Measurements from ENCODE around the gene GPT2.

The GPT2 gene

DNA sequence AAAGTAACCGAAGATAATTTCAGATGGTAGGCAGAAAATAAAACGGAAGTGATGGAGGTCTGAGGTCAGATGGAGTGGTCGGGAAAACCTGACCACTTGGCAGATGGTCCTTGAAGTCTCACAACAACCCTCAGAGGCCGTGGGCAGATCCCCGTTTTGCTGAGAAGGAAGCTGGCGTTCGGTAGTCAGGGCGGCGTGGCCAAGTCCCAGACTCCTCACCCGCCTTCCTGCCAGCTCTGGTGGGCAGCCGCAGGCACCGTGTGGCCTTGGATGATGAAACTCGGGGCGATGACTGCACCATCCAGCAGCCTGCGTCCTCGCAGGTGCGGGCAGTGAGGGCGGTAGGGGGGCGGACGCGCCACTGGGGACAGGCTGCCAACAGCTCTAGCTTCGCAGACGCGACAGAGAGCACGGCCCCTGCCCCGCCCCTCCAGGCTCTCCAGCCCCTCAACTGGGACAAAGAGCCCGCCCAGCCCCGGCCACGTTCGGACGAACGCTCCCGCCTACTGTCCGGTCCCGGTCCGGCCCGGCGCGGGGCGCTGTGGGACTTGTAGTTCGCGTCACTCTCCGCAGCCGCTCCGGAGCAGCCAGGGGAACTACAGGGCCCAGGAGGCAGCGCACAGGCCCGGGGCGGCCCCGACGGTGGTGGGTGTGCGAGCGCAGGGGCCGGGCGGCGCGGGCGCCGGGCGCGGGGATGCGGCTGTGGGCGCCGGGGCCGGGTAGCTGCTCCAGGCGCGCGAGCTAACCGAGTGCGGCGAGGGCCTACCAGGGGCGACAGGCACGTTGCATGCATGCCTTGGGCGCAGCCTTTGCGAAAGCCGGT, at the start of gene GPT2:
TSS of gene GPT2 (plus strand) at position 673 of the 823 bp plus-strand sequence. CDS start 354 bp downstream, outside the sequence.
- peak in 1 of 2 donors; percentile 51 for DNase-seq (ENCODE audit: extremely low read depth in 1 of 2, low read depth in 1 of 2)

DNA sequence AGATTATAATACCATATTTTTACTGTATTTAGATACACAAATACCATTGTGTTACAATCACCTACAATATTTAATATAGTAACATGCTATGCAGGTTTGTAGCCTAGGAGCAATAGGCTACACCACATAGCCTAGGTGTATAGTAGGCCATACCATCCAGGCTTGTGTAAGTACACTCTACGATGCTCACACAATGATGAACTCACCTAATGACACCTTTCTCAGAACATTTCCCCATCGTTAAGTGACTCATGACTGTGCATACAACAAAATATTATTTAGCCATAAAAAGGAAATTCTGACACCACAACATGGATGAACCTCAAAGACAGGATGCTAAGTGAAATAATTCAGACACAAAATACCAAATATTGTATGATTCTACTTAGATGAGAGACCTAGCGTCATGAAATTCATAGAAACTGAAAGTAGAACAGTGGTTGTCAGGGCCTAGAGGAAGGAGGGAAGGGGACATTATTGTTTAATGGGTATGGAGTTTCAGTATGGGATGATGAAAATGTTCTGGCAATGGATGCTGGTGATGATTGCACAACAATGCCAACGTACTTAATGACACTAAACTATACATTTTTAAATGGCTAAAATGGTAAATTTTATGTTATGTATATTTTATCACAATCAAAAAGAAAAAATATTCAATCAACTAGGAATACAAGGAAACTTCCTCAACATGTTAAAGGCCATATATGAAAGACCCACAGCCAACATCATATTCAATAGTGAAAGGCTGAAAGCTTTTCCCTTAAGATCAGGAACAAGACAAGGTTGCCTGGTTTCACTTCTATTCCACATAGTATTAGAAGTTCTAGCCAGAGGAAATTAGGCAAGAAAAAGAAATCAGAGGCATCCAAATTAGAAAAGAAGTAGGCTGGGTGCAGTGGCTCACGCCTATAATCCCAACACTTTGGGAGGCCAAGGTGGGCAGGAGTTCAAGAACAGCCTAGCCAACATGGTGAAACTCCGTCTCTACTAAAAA, 47.3 kb upstream of the GPT2 start:
- DNase-seq (ENCODE audit: extremely low read depth in 1 of 2, low read depth in 1 of 2) = no peak

- DNase-seq (ENCODE audit: extremely low read depth in 1 of 2, low read depth in 1 of 2) = no peak
Observed at GRCh38 chr16:46839986-46840443, 44.1 kb upstream of the GPT2 start.

- no peak for DNase-seq (ENCODE audit: extremely low read depth in 1 of 2, low read depth in 1 of 2)
Observed at GRCh38 chr16:46842192-46842895, 41.8 kb upstream of the GPT2 start.

- DNase-seq (ENCODE audit: extremely low read depth in 1 of 2, low read depth in 1 of 2) = no peak
Observed at GRCh38 chr16:46843898-46844642, 40.1 kb upstream of the GPT2 start.

GRCh38 chr16:46844771-46845170, 39.4 kb upstream of the GPT2 start:
- no peak for DNase-seq (ENCODE audit: extremely low read depth in 1 of 2, low read depth in 1 of 2)

DNA sequence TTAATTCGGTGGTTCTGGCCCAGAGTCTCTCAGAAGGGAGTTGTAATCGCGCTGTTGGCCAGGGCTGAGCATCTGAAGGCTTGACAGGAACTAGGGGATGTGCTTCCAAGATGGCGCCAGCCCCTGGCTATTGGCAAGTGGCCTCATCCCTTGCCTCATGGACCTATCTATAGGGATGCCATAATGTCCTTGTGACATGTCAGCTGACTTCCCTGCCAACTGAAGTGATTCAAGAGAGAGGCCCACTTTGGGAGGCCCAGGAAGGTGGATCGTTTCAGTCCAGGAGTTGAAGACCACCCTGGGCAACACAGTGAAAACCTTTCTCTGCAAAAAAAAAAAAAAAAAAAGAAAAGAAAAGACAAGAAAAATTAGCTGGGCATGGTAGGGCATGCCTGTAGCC, 38.2 kb upstream of the GPT2 start:
- DNase-seq (ENCODE audit: extremely low read depth in 1 of 2, low read depth in 1 of 2) = no peak

GRCh38 chr16:46848768-46849764, 35.1 kb upstream of the GPT2 start:
- DNase-seq (ENCODE audit: extremely low read depth in 1 of 2, low read depth in 1 of 2) = no peak

GRCh38 chr16:46850619-46851555, 33.3 kb upstream of the GPT2 start:
- no peak for DNase-seq (ENCODE audit: extremely low read depth in 1 of 2, low read depth in 1 of 2)

DNA sequence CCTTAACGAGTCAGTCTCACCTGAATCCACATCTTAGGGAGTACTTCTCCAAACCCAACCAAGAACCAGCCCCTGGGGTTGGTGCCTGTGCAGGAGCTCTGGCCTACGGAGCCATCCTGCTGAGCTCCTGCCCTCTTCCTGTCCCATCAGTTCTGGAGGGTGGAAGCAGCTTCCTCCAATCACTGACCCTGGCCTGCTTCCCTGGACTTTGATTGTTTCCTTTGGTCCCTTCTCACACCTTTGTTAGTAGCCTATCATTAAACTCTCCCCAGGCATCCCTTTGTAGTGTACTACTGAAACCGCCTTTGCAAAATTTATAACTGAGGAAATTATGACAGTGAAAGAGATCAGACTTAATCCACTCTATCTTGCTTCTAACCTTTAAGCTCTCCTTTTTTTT, 32.0 kb upstream of the GPT2 start:
- no peak for DNase-seq (ENCODE audit: extremely low read depth in 1 of 2, low read depth in 1 of 2)

DNA sequence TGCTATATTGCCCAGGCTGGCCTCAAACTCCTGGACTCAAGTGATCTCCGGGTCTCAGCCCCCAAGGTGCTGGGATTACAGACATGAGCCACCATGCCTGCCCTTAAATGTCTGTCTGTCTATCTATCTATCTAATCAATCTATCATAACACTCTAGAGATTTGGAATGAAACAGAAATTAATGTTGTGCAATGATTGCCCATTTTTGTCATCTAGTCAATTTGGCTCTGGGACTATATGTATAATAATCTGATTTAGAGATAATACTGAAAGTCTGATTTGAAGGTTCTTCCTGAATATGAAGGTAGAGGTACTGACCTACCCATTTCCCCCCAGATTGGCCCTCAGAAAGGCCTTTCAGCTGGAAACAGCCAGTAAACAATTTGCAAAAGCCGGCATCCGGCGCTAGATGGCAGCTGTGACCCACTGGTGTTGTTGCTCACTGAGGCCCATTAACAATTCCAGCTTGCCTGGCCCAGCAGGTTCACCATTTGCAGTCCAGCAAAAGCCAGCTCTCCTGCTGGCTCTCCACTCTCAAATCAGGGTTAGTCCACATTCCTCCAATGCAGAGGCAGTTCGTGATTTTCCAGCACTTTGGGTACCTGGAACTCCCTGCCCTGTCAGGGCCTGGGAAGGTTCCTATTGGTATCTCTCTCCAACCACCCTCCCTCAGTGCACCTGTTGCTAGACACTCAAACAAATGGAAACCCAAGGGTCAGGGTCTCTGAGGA, 30.3 kb upstream of the GPT2 start:
- peak in 1 of 2 donors; percentile 32 for DNase-seq (ENCODE audit: extremely low read depth in 1 of 2, low read depth in 1 of 2)

DNA sequence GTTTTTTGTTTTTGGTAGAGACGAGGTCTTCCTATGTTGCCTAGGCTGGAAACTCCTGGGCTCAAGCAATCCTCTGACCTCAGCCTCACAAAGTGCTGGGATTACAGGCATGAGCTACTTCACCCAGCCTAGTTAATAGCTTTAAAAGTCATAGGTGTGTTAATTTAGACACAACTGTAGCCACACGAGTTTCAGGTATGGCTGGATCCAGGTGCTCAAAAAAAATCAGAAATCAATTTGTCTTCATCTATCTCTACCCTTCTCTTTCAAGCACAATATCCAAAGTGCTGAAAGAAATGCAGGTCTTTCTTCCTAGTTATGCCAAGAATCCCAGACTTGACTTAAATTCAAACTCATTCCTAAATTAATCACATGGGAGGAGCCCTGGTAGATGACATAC, 29.3 kb upstream of the GPT2 start:
- no peak for DNase-seq (ENCODE audit: extremely low read depth in 1 of 2, low read depth in 1 of 2)

DNA sequence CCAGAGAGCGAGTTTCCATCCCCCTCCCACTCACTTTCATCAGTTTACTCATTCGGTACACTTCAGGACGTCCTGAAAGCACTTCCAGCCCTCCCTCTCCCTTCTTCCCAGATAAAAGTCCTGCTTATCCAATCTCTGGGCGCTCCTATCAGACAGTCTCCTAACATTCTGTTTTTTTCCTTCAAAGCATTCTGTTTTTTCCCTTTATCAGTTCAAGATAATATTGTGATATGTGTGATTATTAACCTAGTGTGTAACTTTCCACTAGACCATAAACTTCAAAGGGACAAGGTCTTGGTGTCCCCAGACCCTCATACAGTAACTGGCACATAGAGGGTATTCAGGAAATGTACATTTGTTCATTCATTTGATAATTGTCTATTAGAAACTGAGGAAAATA, 28.8 kb upstream of the GPT2 start:
- DNase-seq (ENCODE audit: extremely low read depth in 1 of 2, low read depth in 1 of 2) = no peak

DNA sequence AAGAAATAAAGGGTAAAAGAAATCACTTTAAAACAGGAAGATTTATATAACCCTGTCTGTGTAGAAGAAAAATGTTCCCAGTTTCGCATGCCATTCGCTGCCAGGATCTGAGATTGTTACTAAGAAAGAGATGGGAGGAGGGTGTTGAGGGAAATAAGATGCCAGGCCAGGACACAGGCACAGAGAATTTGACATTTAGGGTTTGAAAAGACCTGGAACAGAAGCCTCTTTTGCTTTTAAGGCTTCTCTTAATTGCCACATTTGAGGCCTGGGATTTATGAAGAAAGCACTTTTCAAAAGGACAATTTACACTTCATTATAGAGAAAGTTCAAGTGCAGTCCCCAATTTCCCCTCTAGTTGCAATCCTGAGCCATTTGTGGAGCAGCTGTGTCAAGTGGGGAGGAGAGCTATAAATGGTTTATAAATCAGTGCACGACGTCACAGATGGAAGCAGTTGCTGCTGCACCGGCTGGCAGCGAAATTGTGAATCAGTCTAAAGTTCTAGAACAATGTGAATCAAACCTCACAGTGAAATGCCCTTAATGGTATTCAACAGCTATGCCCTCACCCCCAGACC, 26.7 kb upstream of the GPT2 start:
- DNase-seq (ENCODE audit: extremely low read depth in 1 of 2, low read depth in 1 of 2) = no peak

GRCh38 chr16:46858151-46858550, 26.0 kb upstream of the GPT2 start:
- DNase-seq (ENCODE audit: extremely low read depth in 1 of 2, low read depth in 1 of 2) = no peak

GRCh38 chr16:46859719-46860152, 24.4 kb upstream of the GPT2 start:
- no peak for DNase-seq (ENCODE audit: extremely low read depth in 1 of 2, low read depth in 1 of 2)
